K562 (cell line): Measurements from ENCODE around the gene FAM98C. TPM values are rescaled to one million over a fixed set of nuclear protein-coding genes. Genes with fewer than 3 reads are reported as not detected.
A peak's percentile ranks its signal among the peaks of the same experiment; 100 is the strongest.

Source experiments
- CAMTA2 ChIP-seq: fragments of 250-450 bp; sonication (Bioruptor Pico); conservative IDR thresholded peaks from 2 replicates; pipeline ENCODE4 v1.5.1; 2022
- CEBPG ChIP-seq, 3 experiments: fragments of 200-800 bp in 1 of 3; sonication (Bioruptor generic) in 1 of 3; sonication (generic) in 1 of 3; formaldehyde crosslinking in 1 of 3; IDR thresholded peaks in 2 of 3; conservative IDR thresholded peaks in 1 of 3; 2 replicates each; pipeline versions ENCODE4 v1.6.1 to v1.8.0; 2016 to 2022; ENCODE audit warnings: missing compliant biosample characterization in 2 of 3, missing genetic modification characterization in 2 of 3, mild to moderate bottlenecking in 1 of 3, missing genetic modification reagents in 1 of 3
- E2F4 ChIP-seq: sonication (generic); formaldehyde crosslinking; IDR thresholded peaks from 2 replicates; pipeline ENCODE4 v1.8.0; 2022; ENCODE audit warnings: mild to moderate bottlenecking, low read depth, missing genetic modification reagents
- IRF1 ChIP-seq: sonication (generic); formaldehyde crosslinking; IDR thresholded peaks from 2 replicates; pipeline ENCODE4 v1.8.0; 2022; ENCODE audit warnings: missing genetic modification reagents, mild to moderate bottlenecking, borderline replicate concordance
- LCOR ChIP-seq: sonication (generic); formaldehyde crosslinking; IDR thresholded peaks from 2 replicates; pipeline ENCODE4 v1.8.0; 2022; ENCODE audit warnings: mild to moderate bottlenecking, missing genetic modification reagents
- RBM34 ChIP-seq: fragments of 200-400 bp; formaldehyde crosslinking; IDR thresholded peaks from 2 replicates; pipeline ENCODE4 v1.6.1; 2018; ENCODE audit warnings: low read length, borderline replicate concordance; ENCODE audit not compliant: insufficient read depth
- RREB1 ChIP-seq: fragments of 250-450 bp; sonication (Bioruptor Pico); IDR thresholded peaks from 2 replicates; pipeline ENCODE4 v1.4.0; 2020
- SREBF2 ChIP-seq: sonication (generic); formaldehyde crosslinking; IDR thresholded peaks from 2 replicates; pipeline ENCODE4 v1.4.0; 2020; ENCODE audit warnings: mild to moderate bottlenecking, missing genetic modification reagents
- TCF7L2 ChIP-seq: fragments of 150-350 bp; IDR thresholded peaks from 2 replicates; pipeline ENCODE4 v1.6.1; 2016; ENCODE audit warnings: low read depth, mild to moderate bottlenecking, low read length, moderate library complexity
- ZBTB9 ChIP-seq: fragments of 450-650 bp; formaldehyde crosslinking; IDR thresholded peaks from 2 replicates; pipeline ENCODE4 v1.4.0; 2020; ENCODE audit warnings: mild to moderate bottlenecking, moderate library complexity
- ZC3H8 ChIP-seq: fragments of 450-650 bp; IDR thresholded peaks from 2 replicates; pipeline ENCODE4 v1.6.1; 2017
- polyA plus RNA-seq, 8 experiments: library from polyadenylated mRNA; depleted of rRNA in 4 of 8; stranded (reverse) in 5 of 8; unstranded in 3 of 8; fragments of >200 nt; fragmentation: Nextera tagmentation in 2 of 8; fragmentation: Illumina TruSeq in 1 of 8; extraction: Ambion mirVana in 2 of 8; extraction: Trizol in 1 of 8; gene quantifications; 2 replicates each; pipeline versions ENCODE4 v1.2.1 to v1.2.3, GENCODE V29; 2011 to 2014; ENCODE audit warnings: inconsistent platforms in 1 of 8, missing spikeins in 1 of 8
- total RNA-seq, 7 experiments: library from RNA; depleted of rRNA in 6 of 7; stranded (reverse); fragments of >200 nt in 6 of 7; fragmentation: Illumina TruSeq in 2 of 7; extraction: Trizol in 2 of 7; gene quantifications; 2 replicates each; pipeline versions ENCODE4 v1.2.1 to v1.2.3, GENCODE V29; 2011 to 2021; ENCODE audit warnings: low replicate concordance in 1 of 7
- TF ChIP-seq, protein P1 (sequence below): sonication (generic); formaldehyde crosslinking; IDR thresholded peaks from 2 replicates; pipeline ENCODE4 v1.8.0; 2022; ENCODE audit warnings: mild to moderate bottlenecking, missing genetic modification reagents

Gene FAM98C
- total and polyA plus RNA-seq, 9 of the 15 experiments (the other 6 are each of a cell fraction or from before 2014, with no cell fraction given): 1.7 to 43.8 (median 13.7) TPM

- TF ChIP-seq LCOR (CRISPR knock-in tag) (peak; percentile 73), IRF1 (CRISPR knock-in tag) (no peak), ZBTB9 (peak; percentile 72; the same call in 1 of the 2 replicates), RREB1 (CRISPR knock-in tag) (0 out of 2 replicates have a peak, but pooled peaks have one; percentile 62), CAMTA2 (no peak), E2F4 (CRISPR knock-in tag) (0 out of 2 replicates have a peak, but pooled peaks have one; percentile 50), ZC3H8 (no peak), TCF7L2 (no peak), RBM34 (no peak), CEBPG (CRISPR knock-in tag; IDR thresholded peaks at IDR 0.05) (peak; percentile 24; the same call in 1 of the 2 replicates), CEBPG (tag; conservative IDR thresholded peaks at IDR 0.05 in 1 of 2, IDR thresholded peaks at IDR 0.05 in 1 of 2) (no peak), SREBF2 (CRISPR knock-in tag) (0 out of 2 replicates have a peak, but pooled peaks have one; percentile 80)
- TF ChIP-seq, protein P1, sequence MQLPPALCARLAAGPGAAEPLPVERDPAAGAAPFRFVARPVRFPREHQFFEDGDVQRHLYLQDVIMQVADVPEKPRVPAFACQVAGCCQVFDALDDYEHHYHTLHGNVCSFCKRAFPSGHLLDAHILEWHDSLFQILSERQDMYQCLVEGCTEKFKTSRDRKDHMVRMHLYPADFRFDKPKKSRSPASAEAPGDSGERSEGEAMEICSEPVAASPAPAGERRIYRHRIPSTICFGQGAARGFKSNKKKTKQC (CRISPR knock-in tag): peak; percentile 89; the same call in 1 of the 2 replicates
Observed at GRCh38 chr19:38452430-38453366, 49.8 kb downstream of the FAM98C start (continued).
